ENCODE measurements around the gene TMPRSS5.

TMPRSS5 gene

GRCh38 chr11:113670149-113670830 lies 35.8 kb downstream of the TMPRSS5 start:
- no peak for DNase-seq (ENCODE audit: low spot score in 2 of 2)
- H3K9me3 Mint-ChIP-seq = peaks cover 8% of the 10 kb centered on the region
- H3K4me1 Mint-ChIP-seq = no peaks in the 10 kb centered on the region
- no peak overlapping the region for H3K4me3 Mint-ChIP-seq
- peaks cover 5% of the 10 kb centered on the region for H3K27me3 Mint-ChIP-seq
- no peak for ATAC-seq (ENCODE audit: low read depth)
- H3K27ac Mint-ChIP-seq = no peak overlapping the region
- H3K36me3 Mint-ChIP-seq = peaks cover 2% of the 10 kb centered on the region

DNA sequence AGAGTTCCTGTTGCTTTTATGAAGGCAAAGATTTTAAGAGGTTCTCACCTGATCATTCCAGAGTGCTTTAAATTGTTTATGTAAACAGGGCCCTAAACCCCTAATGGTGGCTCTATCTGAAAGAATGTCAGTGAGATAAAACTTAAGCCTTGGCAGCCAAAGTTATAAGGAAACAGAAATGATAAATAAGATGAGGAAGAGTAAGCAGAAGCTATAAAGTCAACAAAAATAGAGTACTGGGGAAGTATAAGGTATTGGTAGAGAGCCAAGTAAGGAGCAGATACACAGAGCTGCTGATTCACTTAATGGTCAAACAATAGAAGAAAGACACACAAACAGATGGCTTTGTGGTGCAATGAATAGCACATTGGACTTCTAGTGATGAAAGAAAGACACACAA lies 37.9 kb downstream of the TMPRSS5 start:
- no peak for ATAC-seq (ENCODE audit: low read depth)
- H3K9me3 Mint-ChIP-seq = peaks cover 8% of the 10 kb centered on the region
- DNase-seq (ENCODE audit: low spot score in 2 of 2) = no peak
- no peak overlapping the region for H3K27ac Mint-ChIP-seq
- H3K4me3 Mint-ChIP-seq = no peak overlapping the region
- H3K4me1 Mint-ChIP-seq = no peaks in the 10 kb centered on the region
- H3K27me3 Mint-ChIP-seq = peaks cover 3% of the 10 kb centered on the region
- H3K36me3 Mint-ChIP-seq = peaks cover 2% of the 10 kb centered on the region

GRCh38 chr11:113667801-113668200 lies 38.3 kb downstream of the TMPRSS5 start:
- H3K4me1 Mint-ChIP-seq = no peaks in the 10 kb centered on the region
- peaks cover 8% of the 10 kb centered on the region for H3K9me3 Mint-ChIP-seq

GRCh38 chr11:113666584-113666983 lies 39.5 kb downstream of the TMPRSS5 start:
- Mint-ChIP-seq H3K4me3 (no peak overlapping the region), H3K36me3 (peaks cover 2% of the 10 kb centered on the region), H3K9me3 (peaks cover 8% of the 10 kb centered on the region), H3K27me3 (no peaks in the 10 kb centered on the region), H3K4me1 (no peaks in the 10 kb centered on the region), H3K27ac (no peak overlapping the region)
- DNase-seq (ENCODE audit: low spot score in 2 of 2) = no peak
- ATAC-seq (ENCODE audit: low read depth) = no peak

More at GRCh38 chr11:113667801-113668200, 38.3 kb downstream of the TMPRSS5 start:
- no peak overlapping the region for H3K27ac Mint-ChIP-seq
- H3K27me3 Mint-ChIP-seq = peaks cover 1% of the 10 kb centered on the region
- H3K4me3 Mint-ChIP-seq = no peak overlapping the region
- DNase-seq (ENCODE audit: low spot score in 2 of 2) (no peak), ATAC-seq (ENCODE audit: low read depth) (no peak)
- H3K36me3 Mint-ChIP-seq = peaks cover 2% of the 10 kb centered on the region

DNA sequence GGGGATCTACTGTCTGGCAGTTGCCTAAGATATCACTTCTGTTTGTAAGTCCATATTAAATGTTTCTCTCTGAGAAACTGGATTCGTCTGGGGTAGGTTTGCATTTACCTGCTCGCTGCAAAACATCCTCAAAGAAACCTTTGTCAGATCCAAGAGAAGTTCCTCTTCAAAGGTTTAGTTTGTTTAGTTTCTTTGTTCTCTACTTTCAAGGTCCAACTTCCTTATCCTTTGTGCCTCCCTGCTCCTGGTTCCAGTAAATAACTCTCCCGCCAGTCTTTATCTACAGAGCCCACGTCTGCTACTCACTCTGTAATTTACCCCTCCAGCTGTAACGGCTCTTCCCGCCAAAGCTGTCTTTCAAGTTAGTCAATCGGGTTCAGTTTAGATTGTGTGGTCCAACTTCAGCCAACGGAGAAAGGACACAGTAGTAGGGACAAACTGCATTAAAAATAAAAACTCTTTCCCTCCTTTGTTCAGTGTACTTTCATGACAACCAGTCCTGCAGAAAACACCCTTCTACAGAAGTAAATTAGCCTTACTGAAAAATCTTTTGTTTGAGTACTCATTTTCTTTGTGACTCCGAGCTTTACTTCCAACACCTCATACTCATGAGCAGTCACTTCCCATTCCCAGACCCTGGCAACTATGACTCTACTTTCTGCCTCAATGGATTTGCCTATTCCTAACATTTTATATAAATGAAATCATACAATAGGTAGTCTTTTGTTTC lies 41.0 kb downstream of the TMPRSS5 start:
- Mint-ChIP-seq H3K36me3 (peaks cover 2% of the 10 kb centered on the region), H3K27me3 (no peaks in the 10 kb centered on the region), H3K9me3 (peaks cover 8% of the 10 kb centered on the region), H3K4me1 (no peaks in the 10 kb centered on the region), H3K27ac (no peak overlapping the region), H3K4me3 (no peak overlapping the region)
- ATAC-seq (ENCODE audit: low read depth) (no peak), DNase-seq (ENCODE audit: low spot score in 2 of 2) (no peak)

DNA sequence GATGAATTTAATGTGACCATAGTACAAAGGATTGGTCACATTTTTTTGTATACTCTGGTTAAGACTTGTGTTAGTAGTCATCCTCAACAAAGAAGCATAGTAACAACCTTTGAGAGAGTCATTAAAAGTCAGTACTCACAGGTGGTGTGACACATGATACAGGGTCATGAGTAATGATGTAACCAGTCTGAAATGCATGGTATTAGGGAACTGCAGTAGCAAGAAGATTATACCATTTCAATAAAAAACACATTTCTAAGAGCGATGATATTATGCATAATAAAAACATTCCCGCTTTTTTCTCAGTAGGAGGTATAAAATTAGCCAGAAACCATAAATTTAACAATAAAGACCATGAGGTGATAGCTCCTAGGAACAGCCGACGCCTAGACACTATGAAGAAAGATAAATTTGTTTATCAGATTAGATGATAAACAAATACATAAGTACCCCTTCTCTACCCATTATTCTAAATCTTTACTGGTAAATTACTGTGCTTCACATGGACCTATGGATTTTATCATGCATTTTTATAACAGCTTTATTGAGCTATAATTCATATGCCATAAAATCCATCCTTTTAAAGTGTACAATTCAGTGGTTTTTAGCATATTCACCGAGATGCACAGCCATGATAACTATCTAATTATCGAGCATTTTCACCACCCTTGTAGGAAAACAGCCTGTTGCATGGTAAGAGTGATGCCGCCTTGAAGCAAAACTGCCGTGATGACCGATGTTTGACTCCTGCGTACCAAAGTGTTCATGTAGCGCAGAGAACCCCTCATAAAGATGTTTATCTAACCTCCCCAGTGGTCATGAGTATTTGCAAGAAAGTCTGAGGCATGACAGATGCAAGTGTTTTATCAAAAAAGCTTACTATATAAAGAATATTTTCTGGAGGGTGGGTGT lies 41.8 kb downstream of the TMPRSS5 start:
- ATAC-seq (ENCODE audit: low read depth) (no peak), DNase-seq (ENCODE audit: low spot score in 2 of 2) (no peak)
- no peaks in the 10 kb centered on the region for H3K4me1 Mint-ChIP-seq
- no peak overlapping the region for H3K27ac Mint-ChIP-seq
- H3K9me3 Mint-ChIP-seq = peaks cover 8% of the 10 kb centered on the region
- no peaks in the 10 kb centered on the region for H3K27me3 Mint-ChIP-seq
- peaks cover 2% of the 10 kb centered on the region for H3K36me3 Mint-ChIP-seq
- H3K4me3 Mint-ChIP-seq = no peak overlapping the region

DNA sequence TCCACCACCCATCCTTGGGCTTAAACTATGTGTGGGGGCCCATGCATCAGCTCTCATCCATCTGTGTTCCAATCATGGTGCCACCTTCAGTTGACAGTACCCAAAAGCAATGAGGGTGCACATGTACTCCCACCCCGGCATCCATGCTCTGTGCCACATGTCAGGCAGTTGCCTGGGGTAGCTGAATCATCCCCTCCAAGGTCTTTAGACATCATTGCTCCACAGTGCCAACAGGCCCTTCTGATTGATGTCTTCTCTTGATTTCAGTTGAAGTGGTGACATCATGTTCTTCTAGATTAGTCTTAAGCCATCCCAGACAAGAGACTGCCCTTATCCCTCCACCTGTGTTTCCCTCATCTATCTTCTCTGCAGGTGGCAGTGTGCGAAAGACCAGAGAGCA lies 42.5 kb downstream of the TMPRSS5 start:
- H3K4me1 Mint-ChIP-seq = no peaks in the 10 kb centered on the region
- H3K9me3 Mint-ChIP-seq = peaks cover 8% of the 10 kb centered on the region
- H3K36me3 Mint-ChIP-seq = peaks cover 2% of the 10 kb centered on the region
- no peak for DNase-seq (ENCODE audit: low spot score in 2 of 2)
- ATAC-seq (ENCODE audit: low read depth) = no peak
- H3K27me3 Mint-ChIP-seq = no peaks in the 10 kb centered on the region
- no peak overlapping the region for H3K27ac Mint-ChIP-seq
- no peak overlapping the region for H3K4me3 Mint-ChIP-seq

GRCh38 chr11:113655771-113656170 lies 50.3 kb downstream of the TMPRSS5 start:
- H3K27ac Mint-ChIP-seq = no peak overlapping the region
- no peak for DNase-seq (ENCODE audit: low spot score in 2 of 2)
- no peaks in the 10 kb centered on the region for H3K4me1 Mint-ChIP-seq
- H3K4me3 Mint-ChIP-seq = no peak overlapping the region
- no peaks in the 10 kb centered on the region for H3K36me3 Mint-ChIP-seq
- peaks cover 11% of the 10 kb centered on the region for H3K27me3 Mint-ChIP-seq
- no peak for ATAC-seq (ENCODE audit: low read depth)
- H3K9me3 Mint-ChIP-seq = no peaks in the 10 kb centered on the region

GRCh38 chr11:113651023-113651422 lies 55.1 kb downstream of the TMPRSS5 start:
- ATAC-seq (ENCODE audit: low read depth) (no peak), DNase-seq (ENCODE audit: low spot score in 2 of 2) (no peak)
- Mint-ChIP-seq H3K27me3 (peaks cover 13% of the 10 kb centered on the region), H3K27ac (no peak overlapping the region), H3K4me3 (no peak overlapping the region), H3K4me1 (no peaks in the 10 kb centered on the region), H3K36me3 (no peaks in the 10 kb centered on the region), H3K9me3 (peaks cover 3% of the 10 kb centered on the region)

GRCh38 chr11:113649311-113649710 lies 56.8 kb downstream of the TMPRSS5 start:
- no peak overlapping the region for H3K4me3 Mint-ChIP-seq
- H3K27ac Mint-ChIP-seq = no peak overlapping the region
- H3K27me3 Mint-ChIP-seq = peaks cover 15% of the 10 kb centered on the region
- no peak for ATAC-seq (ENCODE audit: low read depth)
- H3K4me1 Mint-ChIP-seq = no peaks in the 10 kb centered on the region
- no peak for DNase-seq (ENCODE audit: low spot score in 2 of 2)
- H3K9me3 Mint-ChIP-seq = peaks cover 3% of the 10 kb centered on the region
- no peaks in the 10 kb centered on the region for H3K36me3 Mint-ChIP-seq

DNA sequence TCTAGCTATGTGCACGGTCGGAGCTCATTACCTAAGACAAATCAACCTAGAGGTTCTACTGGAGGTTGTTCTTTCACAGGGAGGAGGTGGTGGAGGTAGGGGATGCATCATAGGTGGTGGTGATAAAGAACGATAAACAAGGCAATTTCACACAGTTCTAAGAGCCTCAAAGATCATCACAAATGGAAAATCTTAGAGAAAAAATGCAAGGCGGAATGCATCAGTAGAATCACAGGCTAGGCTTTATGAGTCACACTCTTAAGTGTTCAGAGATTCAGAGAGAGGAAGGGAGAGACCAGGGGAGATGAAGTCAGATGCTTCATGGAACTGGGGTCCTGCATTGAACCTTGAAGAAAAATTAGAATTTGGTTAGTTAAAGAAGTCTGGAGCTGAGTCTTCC lies 58.3 kb downstream of the TMPRSS5 start:
- Mint-ChIP-seq H3K27ac (no peak overlapping the region), H3K36me3 (no peaks in the 10 kb centered on the region), H3K27me3 (peaks cover 14% of the 10 kb centered on the region), H3K4me3 (no peak overlapping the region), H3K4me1 (no peaks in the 10 kb centered on the region), H3K9me3 (peaks cover 3% of the 10 kb centered on the region)
- DNase-seq (ENCODE audit: low spot score in 2 of 2) (no peak), ATAC-seq (ENCODE audit: low read depth) (no peak)

- H3K4me1 Mint-ChIP-seq = no peaks in the 10 kb centered on the region
- no peak for DNase-seq (ENCODE audit: low spot score in 2 of 2)
- no peaks in the 10 kb centered on the region for H3K36me3 Mint-ChIP-seq
- H3K4me3 Mint-ChIP-seq = no peak overlapping the region
- ATAC-seq (ENCODE audit: low read depth) = no peak
- peaks cover 3% of the 10 kb centered on the region for H3K9me3 Mint-ChIP-seq
- H3K27me3 Mint-ChIP-seq = peaks cover 15% of the 10 kb centered on the region
- no peak overlapping the region for H3K27ac Mint-ChIP-seq
These were observed 59.0 kb downstream of the TMPRSS5 start for GRCh38 chr11:113647108-113647507.

DNA sequence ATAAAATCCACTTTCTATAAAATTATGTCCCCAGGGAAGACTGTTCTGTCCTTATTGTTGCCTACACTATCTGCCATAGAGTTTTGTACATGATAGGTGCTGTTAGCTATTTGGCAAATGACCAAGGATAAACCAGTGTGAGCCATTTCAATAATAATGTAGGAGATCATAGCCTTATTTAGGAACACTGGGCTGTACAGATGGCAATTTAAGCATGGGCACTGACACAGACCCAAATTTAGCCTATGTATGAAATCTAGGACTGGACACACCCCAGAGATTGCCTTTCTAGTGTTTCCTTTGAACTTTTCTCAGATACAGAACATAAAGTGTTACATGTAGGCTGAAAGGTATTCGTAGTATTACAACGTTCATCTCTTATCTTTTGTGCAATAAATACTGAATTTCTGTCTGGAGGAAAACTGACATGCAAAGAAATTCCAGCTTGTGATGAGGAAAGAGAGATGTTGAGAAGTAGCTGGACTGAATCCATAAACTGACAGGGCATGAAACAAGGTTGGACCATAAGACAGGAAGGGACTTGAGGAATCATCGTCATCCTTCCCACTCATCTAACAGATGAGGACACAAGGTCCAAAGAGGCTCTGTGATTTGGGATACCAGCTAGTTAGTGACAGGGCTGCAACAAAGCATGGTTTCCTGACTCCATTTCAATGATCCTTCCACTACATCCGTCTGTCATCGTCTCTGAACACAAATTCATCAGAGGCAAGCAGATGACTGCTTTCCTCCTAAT lies 60.3 kb downstream of the TMPRSS5 start:
- peaks cover 3% of the 10 kb centered on the region for H3K9me3 Mint-ChIP-seq
- H3K27me3 Mint-ChIP-seq = peaks cover 13% of the 10 kb centered on the region
- H3K27ac Mint-ChIP-seq = no peak overlapping the region
- no peak overlapping the region for H3K4me3 Mint-ChIP-seq
- no peaks in the 10 kb centered on the region for H3K36me3 Mint-ChIP-seq
- ATAC-seq (ENCODE audit: low read depth) (no peak), DNase-seq (ENCODE audit: low spot score in 2 of 2) (no peak)
- no peaks in the 10 kb centered on the region for H3K4me1 Mint-ChIP-seq

Data from memory B cell (primary cell).